GM11168 (cell line): ENCODE data around the gene TFCP2.
"Not testable (repeated sequence)": the region's sequence is repeated elsewhere in the genome, so short reads cannot be mapped to it uniquely, and the experiment has no call there.

ENCODE experiments used
- in situ Hi-C: fragments of 300-500 bp; cut with MboI; formaldehyde crosslinking; loops from one replicate; pipeline ENCODE4 v1.12.0; 2022; ENCODE audit warnings: low sequenced_read_pairs; ENCODE audit not compliant: unreplicated experiment

The TFCP2 gene, protein sequence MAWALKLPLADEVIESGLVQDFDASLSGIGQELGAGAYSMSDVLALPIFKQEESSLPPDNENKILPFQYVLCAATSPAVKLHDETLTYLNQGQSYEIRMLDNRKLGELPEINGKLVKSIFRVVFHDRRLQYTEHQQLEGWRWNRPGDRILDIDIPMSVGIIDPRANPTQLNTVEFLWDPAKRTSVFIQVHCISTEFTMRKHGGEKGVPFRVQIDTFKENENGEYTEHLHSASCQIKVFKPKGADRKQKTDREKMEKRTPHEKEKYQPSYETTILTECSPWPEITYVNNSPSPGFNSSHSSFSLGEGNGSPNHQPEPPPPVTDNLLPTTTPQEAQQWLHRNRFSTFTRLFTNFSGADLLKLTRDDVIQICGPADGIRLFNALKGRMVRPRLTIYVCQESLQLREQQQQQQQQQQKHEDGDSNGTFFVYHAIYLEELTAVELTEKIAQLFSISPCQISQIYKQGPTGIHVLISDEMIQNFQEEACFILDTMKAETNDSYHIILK

GRCh38 chr12:51172515-51173431 lies at the start of gene TFCP2:
Gene TFCP2, minus strand, starts transcription at chr12:51173135. Its CDS starts 713 bp downstream, at chr12:51172422.
- in situ Hi-C loops = no loop called here

- in situ Hi-C loops = no loop called here
These were observed 49.5 kb upstream of the TFCP2 start for GRCh38 chr12:51222461-51222860.

- in situ Hi-C loops = not testable (repeated sequence)
These were observed 46.9 kb upstream of the TFCP2 start for GRCh38 chr12:51219857-51220256.

GRCh38 chr12:51219322-51219721 lies 46.4 kb upstream of the TFCP2 start:
- in situ Hi-C loops = no loop called here

- in situ Hi-C loops = no loop called here
These were observed 45.7 kb upstream of the TFCP2 start for GRCh38 chr12:51218607-51219161.

DNA sequence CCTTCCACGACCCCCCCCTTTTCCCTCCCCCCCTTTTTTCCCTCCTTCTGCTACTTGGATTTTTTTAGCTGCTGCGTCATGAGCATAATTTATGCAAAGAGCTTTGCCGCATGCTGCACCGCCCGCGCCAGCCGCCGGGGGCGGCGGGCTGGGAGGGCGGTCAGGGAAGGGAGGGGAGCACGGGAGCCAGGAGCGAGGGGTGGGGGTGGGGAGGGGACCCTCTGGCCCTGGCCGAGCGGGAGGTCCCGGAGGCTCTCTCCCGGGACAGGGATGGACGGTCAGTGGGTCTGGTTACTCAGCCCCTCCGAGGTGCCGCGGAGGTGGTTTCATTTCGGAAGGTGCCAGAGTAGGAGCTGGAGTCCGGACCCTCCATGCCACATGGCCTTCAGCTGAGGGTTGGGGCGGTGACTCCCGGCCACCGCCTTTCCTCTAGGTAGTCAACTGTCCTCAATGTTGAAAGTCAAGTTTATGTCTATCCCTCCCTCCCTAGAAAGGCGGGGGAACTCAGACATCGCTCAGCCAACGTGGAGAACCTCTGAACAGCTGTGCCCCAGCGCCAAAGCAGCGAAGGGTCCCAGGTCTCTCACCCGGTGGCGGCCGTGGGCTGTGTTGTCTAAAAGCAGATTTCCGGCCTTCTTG lies 45.2 kb upstream of the TFCP2 start, which contains the start of gene POU6F1:
Gene POU6F1, minus strand, starts transcription at position 95 of the 639 bp plus-strand sequence. CDS start 11,226 bp downstream, outside the sequence.
- in situ Hi-C loops = no loop called here

DNA sequence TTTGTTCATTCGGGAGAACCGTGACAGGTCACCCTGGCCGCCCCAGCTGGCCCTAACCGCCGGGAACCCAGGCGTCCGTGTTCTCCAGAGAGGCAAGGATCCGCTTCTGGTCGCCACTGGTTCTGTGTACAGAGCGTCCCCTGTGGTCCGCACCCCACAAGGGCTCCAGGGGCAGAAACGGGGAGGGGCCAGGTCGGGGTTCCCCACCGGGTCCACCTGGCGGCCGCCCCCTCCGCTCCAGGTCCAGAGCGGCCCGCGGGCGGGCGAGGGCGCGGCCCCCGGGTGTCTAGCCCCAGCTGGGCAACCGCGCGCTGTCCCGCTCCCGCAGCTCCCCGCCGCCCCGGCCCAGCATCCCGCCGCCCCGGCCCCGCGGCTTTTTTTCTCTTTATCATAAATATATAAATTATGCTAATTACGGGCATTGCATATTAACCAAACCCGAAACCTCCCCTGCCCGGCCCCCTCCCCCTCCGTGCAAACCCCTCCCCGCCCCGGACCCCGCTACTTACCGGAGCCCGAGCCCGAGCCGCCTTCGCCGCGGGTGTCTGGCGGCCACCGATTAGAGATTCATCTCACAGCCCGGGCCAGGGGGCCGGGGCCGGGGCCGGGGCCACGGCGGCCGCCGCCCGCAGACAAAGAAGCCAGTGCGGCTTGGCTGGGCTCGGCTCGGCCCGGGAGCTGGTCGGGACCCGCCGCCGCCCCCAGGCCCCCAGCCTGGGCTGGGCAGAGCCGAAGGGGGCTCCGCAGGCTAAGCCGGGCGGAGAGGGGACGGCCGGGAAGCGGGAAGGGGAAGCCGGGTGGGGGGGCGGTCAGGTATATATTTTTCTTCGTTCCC lies 44.4 kb upstream of the TFCP2 start:
- in situ Hi-C loops = no loop called here

DNA sequence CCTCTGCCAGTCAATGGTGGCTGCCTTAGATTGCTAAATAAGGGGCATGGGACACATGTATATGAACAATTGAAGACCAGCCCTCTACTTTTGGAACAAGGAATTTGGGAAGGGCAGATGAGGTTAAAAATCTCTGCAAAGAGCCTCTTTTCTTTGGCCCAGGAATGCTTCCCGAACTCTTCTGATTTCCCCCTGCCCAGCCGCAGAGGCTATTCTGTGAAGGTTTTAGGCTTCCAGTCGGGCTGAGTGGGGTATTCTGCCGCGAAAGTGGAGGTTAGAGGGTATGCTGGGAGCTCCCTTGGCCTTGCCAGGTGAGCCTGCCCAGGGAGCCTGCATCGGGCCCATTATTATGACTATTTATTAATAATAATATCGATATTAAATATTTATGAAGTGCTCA lies 43.7 kb upstream of the TFCP2 start:
- in situ Hi-C loops = no loop called here

DNA sequence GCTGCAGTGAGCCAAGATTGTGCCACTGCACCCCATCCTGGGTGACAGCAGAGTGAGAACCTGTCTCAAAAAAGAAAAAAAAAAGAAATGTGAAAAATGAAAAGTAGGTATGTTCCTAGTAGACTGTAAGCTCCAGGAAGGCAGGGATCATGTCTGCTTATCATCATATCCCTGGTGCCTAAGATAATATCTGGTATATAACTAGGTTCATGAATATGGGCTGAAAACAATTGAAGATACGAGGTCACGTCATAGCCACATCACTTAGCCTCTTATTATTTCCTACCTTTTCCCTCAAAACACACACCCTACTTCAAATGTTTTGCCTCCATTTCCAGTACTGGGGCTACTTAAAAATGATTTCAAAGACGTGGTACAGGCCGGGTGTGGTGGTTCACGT lies 42.0 kb upstream of the TFCP2 start:
- in situ Hi-C loops = no loop called here

- in situ Hi-C loops = no loop called here
These were observed 37.9 kb upstream of the TFCP2 start for GRCh38 chr12:51210690-51211395.

DNA sequence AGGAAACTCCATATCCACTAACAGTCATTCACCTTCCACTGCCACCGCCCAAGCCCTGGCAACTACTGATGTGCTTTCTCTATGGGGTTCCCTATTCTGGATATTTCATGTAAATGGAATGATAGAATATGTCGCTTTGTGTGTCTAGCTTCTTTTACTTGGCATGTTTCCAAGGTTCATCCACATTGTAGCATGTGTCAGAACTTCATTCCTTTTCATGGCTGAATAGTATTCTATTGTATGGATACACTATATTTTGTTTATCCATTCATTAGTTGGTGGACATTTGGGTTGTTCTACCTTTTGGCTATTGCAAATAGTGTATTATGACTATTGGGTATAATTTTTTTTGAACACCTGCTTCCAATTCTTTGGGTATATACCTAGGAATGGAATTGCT lies 36.3 kb upstream of the TFCP2 start:
- in situ Hi-C loops = no loop called here

DNA sequence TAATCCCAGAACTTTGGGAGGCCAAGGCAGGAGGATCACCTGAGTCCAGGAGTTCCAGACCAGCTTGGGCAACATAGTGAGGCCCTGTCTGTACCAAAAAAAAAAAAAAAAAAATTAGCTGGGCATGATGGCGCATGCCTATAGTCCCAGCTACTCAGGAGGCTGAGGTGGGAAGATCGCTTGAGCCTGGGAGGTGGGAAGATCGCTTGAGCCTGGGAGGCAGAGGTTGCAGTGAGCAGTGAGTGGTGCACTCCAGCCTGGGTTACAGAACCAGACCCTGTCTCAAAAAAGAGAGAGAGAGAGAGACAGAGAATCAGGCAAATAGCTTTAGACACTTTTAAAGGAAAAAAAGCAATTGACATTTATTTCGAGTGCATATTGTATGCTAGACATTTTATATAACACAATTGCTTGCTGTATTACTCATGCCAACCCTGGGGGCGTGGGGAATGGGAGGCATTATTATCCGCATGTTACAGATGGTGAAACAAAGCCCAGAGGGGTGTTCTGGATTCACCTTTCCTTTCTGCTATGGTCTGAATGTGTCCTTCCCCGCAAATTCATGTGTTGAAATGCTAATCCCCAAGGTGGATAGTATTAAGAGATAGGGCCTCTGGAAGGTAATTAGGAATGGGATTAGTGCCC lies 35.2 kb upstream of the TFCP2 start:
- in situ Hi-C loops = no loop called here

DNA sequence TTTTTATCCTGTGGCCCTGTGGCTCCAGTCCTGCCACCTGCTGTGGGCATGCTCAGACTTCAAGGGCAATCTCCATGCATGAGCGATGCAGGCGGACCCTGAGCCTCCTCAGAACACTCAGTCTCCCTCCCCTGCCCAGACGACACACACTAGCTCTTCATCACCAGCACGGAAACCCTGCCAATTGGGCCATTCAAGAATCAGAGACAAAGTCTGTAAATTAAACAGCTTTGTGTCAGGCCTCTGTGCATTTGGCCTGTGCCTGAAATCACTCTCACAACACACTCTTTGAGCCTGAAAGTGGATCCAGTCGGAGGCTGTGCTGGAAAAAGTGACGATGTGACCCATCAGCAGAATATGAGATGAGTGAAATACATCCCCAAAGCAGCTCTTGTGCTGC lies 32.4 kb upstream of the TFCP2 start:
- in situ Hi-C loops = no loop called here

GRCh38 chr12:51202718-51203117 lies 29.8 kb upstream of the TFCP2 start:
- in situ Hi-C loops = no loop called here

DNA sequence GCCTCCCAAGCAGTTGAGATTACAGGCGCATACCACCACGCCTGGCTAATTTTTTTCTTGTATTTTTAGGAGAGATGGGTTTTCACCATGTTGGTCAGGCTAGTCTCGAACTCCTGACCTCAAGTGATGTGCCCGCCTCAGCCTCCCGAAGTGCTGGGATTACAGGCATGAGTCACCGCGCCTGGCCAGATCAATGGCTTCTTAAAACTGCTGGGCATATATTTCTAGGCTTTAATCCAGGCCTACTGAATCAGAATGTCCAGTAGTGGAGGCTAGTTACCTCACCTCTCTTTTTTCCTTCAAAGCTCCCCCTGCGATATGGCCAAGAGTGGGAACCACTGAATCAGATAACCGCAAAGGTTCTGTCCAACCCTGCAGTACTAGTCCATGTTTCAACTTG lies 27.9 kb upstream of the TFCP2 start:
- in situ Hi-C loops = no loop called here

DNA sequence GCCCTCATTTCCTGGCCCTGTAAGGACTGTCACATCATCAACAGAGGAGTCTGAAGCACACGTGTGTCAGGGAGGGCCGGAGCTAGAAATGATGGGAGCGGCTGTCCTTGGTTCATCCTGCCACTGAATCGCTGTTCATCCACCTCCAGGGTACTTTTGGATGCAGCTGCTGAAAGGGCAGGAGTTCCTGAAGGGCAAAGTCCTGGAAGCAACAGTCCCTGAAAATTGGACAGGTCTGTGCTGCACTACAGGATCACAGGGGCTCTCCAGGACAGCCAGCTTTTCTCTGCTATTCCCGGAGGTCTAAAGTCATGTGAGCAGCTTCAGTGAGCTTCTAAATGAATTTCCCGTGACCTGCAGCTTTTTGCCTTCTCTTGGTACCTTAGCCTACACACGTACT lies 27.2 kb upstream of the TFCP2 start:
- in situ Hi-C loops = no loop called here

DNA sequence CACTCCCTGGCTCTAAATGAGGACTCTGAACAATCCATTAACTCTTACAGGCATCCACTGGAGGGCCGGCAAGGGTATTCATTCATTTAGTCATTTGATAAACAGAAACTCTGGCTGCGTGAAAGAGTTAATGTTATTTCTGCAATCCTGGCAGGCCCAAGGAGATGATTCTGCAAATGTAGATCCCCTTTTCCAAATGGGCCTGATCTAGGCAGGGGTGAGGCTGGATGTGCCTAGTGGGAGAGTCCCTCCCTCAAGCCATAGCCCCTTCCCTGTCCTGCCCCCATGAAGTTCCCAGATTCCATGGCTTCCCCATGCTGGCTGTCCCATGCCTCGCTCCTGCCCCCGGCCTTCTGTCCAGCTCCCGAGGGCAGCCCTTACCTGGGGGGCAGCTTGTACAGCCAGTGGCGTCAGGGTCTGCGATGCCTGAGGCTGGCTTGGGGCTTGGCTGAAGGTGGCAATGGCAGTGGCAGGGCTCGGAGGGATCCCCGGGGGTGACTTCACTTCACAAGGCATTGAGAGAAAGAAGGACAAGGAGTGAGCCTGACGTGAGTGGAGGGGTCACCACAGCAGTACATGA lies 26.5 kb upstream of the TFCP2 start:
- in situ Hi-C loops = no loop called here
